GM18873 (cell line): ENCODE results near the gene CALN1.

ENCODE experiments used
- ATAC-seq: cut with Tn5 transposase; IDR thresholded peaks from one replicate; pipeline ENCODE4 v1.9.1; 2021; ENCODE audit warnings: mild to moderate bottlenecking, moderate library complexity, moderate number of reproducible peaks; ENCODE audit not compliant: unreplicated experiment, low FRiP score

The CALN1 gene

GRCh38 chr7:72334066-72334465, 78.1 kb downstream of the CALN1 start:
- no peak for ATAC-seq

GRCh38 chr7:72326811-72327210, 85.3 kb downstream of the CALN1 start:
- ATAC-seq, result no peak

GRCh38 chr7:72326365-72326764, 85.8 kb downstream of the CALN1 start:
- no peak for ATAC-seq

- no peak for ATAC-seq
Measured at GRCh38 chr7:72325561-72325960, 86.6 kb downstream of the CALN1 start.

GRCh38 chr7:72321637-72322036, 90.5 kb downstream of the CALN1 start:
- ATAC-seq, result no peak

GRCh38 chr7:72321081-72321480, 91.1 kb downstream of the CALN1 start:
- no peak for ATAC-seq

GRCh38 chr7:72317341-72317740, 94.8 kb downstream of the CALN1 start:
- ATAC-seq, result no peak

GRCh38 chr7:72316148-72316547, 96.0 kb downstream of the CALN1 start:
- no peak for ATAC-seq

- no peak for ATAC-seq
Measured at GRCh38 chr7:72313906-72314305, 98.2 kb downstream of the CALN1 start.

- no peak for ATAC-seq
Measured at GRCh38 chr7:72310301-72310700, 101.8 kb downstream of the CALN1 start.

- ATAC-seq, result no peak
Measured at GRCh38 chr7:72309476-72309875, 102.7 kb downstream of the CALN1 start.

- no peak for ATAC-seq
Measured at GRCh38 chr7:72308986-72309385, 103.2 kb downstream of the CALN1 start.

GRCh38 chr7:72307566-72307965, 104.6 kb downstream of the CALN1 start:
- no peak for ATAC-seq

GRCh38 chr7:72298912-72299311, 113.2 kb downstream of the CALN1 start:
- ATAC-seq, result no peak

- no peak for ATAC-seq
Measured at GRCh38 chr7:72298091-72298490, 114.0 kb downstream of the CALN1 start.

- ATAC-seq, result no peak
Measured at GRCh38 chr7:72297636-72298035, 114.5 kb downstream of the CALN1 start.

- no peak for ATAC-seq
Measured at GRCh38 chr7:72292794-72293193, 119.3 kb downstream of the CALN1 start.

GRCh38 chr7:72292118-72292517, 120.0 kb downstream of the CALN1 start:
- no peak for ATAC-seq

- ATAC-seq, result no peak
Measured at GRCh38 chr7:72286519-72286918, 125.6 kb downstream of the CALN1 start.

GRCh38 chr7:72283309-72283708, 128.8 kb downstream of the CALN1 start:
- ATAC-seq, result no peak

- ATAC-seq, result no peak
Measured at GRCh38 chr7:72281308-72281707, 130.8 kb downstream of the CALN1 start.

GRCh38 chr7:72279203-72279602, 132.9 kb downstream of the CALN1 start:
- no peak for ATAC-seq

GRCh38 chr7:72278550-72278949, 133.6 kb downstream of the CALN1 start:
- no peak for ATAC-seq
